ENCODE results near the gene THSD4.

THSD4 gene

GRCh38 chr15:71085809-71086208 lies 29.5 kb upstream of the THSD4 start:
- no peak for DNase-seq (ENCODE audit: extremely low spot score)
- POLR2A ChIA-PET: no interaction called here

GRCh38 chr15:71088155-71088554 lies 27.1 kb upstream of the THSD4 start:
- CTCF ChIA-PET: no interaction called here
- TF ChIP-seq CTCF (IDR thresholded peaks at IDR 0.05; ENCODE audit: control extremely low read depth, extremely low read depth, low read depth, missing control alignments): no peak
- no peak for DNase-seq (ENCODE audit: extremely low spot score)
- POLR2A ChIA-PET: no interaction called here

More at GRCh38 chr15:71085809-71086208, 29.5 kb upstream of the THSD4 start:
- TF ChIP-seq CTCF (IDR thresholded peaks at IDR 0.05; ENCODE audit: control extremely low read depth, extremely low read depth, low read depth, missing control alignments): no peak
- CTCF ChIA-PET: no interaction called here

- no peak for TF ChIP-seq CTCF (IDR thresholded peaks at IDR 0.05; ENCODE audit: control extremely low read depth, extremely low read depth, low read depth, missing control alignments)
- no peak for DNase-seq (ENCODE audit: extremely low spot score)
- POLR2A ChIA-PET: no interaction called here
- CTCF ChIA-PET: no interaction called here
Measured at GRCh38 chr15:71088683-71089082, 26.6 kb upstream of the THSD4 start.

- POLR2A ChIA-PET: no interaction called here
- TF ChIP-seq CTCF (IDR thresholded peaks at IDR 0.05; ENCODE audit: control extremely low read depth, extremely low read depth, low read depth, missing control alignments): no peak
- CTCF ChIA-PET: no interaction called here
- no peak for DNase-seq (ENCODE audit: extremely low spot score)
Measured at GRCh38 chr15:71089801-71090200, 25.5 kb upstream of the THSD4 start.

- ChIA-PET CTCF (no interaction called here), POLR2A (no interaction called here)
- no peak for TF ChIP-seq CTCF (IDR thresholded peaks at IDR 0.05; ENCODE audit: control extremely low read depth, extremely low read depth, low read depth, missing control alignments)
- DNase-seq (ENCODE audit: extremely low spot score): no peak
Measured at GRCh38 chr15:71091601-71092000, 23.7 kb upstream of the THSD4 start.

- DNase-seq (ENCODE audit: extremely low spot score): no peak
- ChIA-PET CTCF (interaction anchor here (1.4 kb wide), 1 partner anchor 12 kb away, joined by 3 read pairs; no protein-coding TSS in a partner anchor), POLR2A (no interaction called here)
- TF ChIP-seq CTCF (IDR thresholded peaks at IDR 0.05; ENCODE audit: control extremely low read depth, extremely low read depth, low read depth, missing control alignments): no peak
Measured at GRCh38 chr15:71092056-71092600, 23.1 kb upstream of the THSD4 start.

Measured in GM10248 (cell line).